Transverse colon (tissue), 3 donors: ENCODE data around the gene VAPB.

ENCODE experiments used
- CTCF ChIP-seq, 5 experiments: fragments of 200-600 bp in 3 of 5; fragments of 450-650 bp in 2 of 5; sonication (generic) in 3 of 5; IDR thresholded peaks; 1 replicate in 2 of 5; 2 replicates in 3 of 5; pipeline ENCODE4 v1.5.1; 2016 to 2017; ENCODE audit warnings: antibody characterized with exemption in 5 of 5, inconsistent platforms in 3 of 5, mild to moderate bottlenecking in 2 of 5, moderate library complexity in 1 of 5
- POLR2A ChIP-seq: fragments of 450-650 bp; IDR thresholded peaks from one replicate; pipeline ENCODE4 v1.6.1; 2016; ENCODE audit warnings: antibody characterized with exemption, mild to moderate bottlenecking, moderate library complexity

- TF ChIP-seq CTCF (IDR thresholded peaks at IDR 0.05) (no peak), POLR2A (no peak)
Observed at GRCh38 chr20:58452667-58453255, 63.7 kb downstream of the VAPB start.
